HUES64 (cell line): Measurements from ENCODE around the gene TBC1D14. TPM values are rescaled to one million over a fixed set of nuclear protein-coding genes. Genes with fewer than 3 reads are reported as not detected.
A peak's percentile ranks its signal among the peaks of the same experiment; 100 is the strongest.

Source experiments
- H3K27ac ChIP-seq: 2 replicates; pipeline ENCODE4 v1.7.0; 2013; ENCODE audit warnings: low read depth, low read length, inconsistent platforms
- H3K27me3 ChIP-seq: 2 replicates; pipeline ENCODE4 v1.6.1; 2013; ENCODE audit warnings: mild to moderate bottlenecking, low read length; ENCODE audit not compliant: insufficient read depth
- H3K36me3 ChIP-seq: 2 replicates; pipeline ENCODE4 v1.6.1; 2013; ENCODE audit warnings: mild to moderate bottlenecking, low read length; ENCODE audit not compliant: insufficient read depth
- H3K4me1 ChIP-seq: 2 replicates; pipeline ENCODE4 v1.6.1; 2013; ENCODE audit warnings: mild to moderate bottlenecking, low read length, moderate library complexity; ENCODE audit not compliant: insufficient read depth
- H3K4me3 ChIP-seq: 2 replicates; pipeline ENCODE4 v1.5.1; 2013; ENCODE audit warnings: mild to moderate bottlenecking, low read length, moderate library complexity
- H3K9ac ChIP-seq: 2 replicates; pipeline ENCODE4 v1.6.1; 2013; ENCODE audit warnings: mild to moderate bottlenecking, low read depth, low read length
- H3K9me3 ChIP-seq: 2 replicates; pipeline ENCODE4 v1.6.1; 2013; ENCODE audit warnings: low read depth, low read length; ENCODE audit not compliant: insufficient read depth
- WGBS: fragments of 150-250, 120-280 bp; methylation state at CpG from one replicate; pipeline ENCODE4 v1.1.7; 2013; ENCODE audit warnings: missing lambda C conversion rate; 5-methylcytosine and 5-hydroxymethylcytosine counted together
- polyA plus RNA-seq, 2 experiments: library from polyadenylated mRNA; stranded (reverse); fragments of 50-300 nt; gene quantifications; one replicate each; pipeline ENCODE4 v1.2.3, GENCODE V29; 2013

Gene TBC1D14
- 36.1 TPM for polyA plus RNA-seq (2013, experiment 1 of 2)
- polyA plus RNA-seq (2013, experiment 2 of 2), result 36.4 TPM

DNA sequence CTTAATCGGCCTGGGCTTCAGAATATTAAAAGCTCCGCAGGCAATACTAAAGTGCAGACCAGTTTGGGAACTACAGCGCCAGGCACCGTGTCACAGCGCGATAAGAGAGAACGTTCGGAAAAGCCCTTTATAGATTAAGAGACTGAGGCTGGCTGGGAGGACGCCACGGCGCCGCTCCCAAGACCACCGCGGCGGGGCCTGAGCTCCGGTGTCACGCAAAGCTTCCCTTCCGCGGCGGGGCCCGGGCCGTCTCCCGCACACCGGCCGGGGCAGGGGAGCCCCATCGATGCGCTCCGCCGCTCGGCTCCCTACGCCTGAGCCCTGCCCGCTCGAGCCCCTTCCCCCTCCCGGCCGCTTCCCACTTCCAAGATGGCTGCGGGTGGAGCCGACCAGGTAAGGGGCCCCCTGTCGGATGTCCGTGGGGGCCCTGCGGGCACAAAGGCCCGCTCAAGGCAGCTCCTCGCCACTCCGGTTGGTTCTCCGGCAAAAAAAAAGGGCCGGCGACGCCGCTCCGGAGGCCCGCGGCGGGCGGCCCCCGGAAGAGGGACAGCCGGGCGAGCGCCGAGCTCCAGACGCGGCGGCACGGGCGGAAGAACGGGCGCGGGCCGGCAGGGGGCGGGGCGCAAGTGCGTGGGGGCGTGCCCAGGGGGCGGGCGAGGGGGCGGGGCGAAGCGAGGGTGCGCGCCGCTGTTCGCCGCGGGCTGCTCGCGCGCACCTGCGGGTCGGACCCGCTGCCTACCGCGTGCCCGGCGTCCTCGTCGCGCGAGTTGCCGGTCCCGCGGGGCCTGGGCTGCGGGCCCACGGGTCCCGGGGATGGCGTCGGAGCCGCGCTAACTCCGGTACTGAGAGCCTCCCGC, at the start of gene TBC1D14:
Gene TBC1D14, plus strand, starts transcription at position 714 of the 857 bp plus-strand sequence. CDS start 13,564 bp downstream, outside the sequence.
- WGBS, result under 1% methylated on average over 108 of the region's 108 CpGs
- 0 out of 2 replicates have a peak, but pooled peaks cover 6% of the 10 kb centered on the region for H3K4me1 ChIP-seq
- H3K27ac ChIP-seq, result peak within 1 kb of the TSS; percentile 98
- H3K4me3 ChIP-seq, result peak within 1 kb of the TSS; percentile 95
- H3K27me3 ChIP-seq, result peaks cover 21% of the 10 kb centered on the region
- H3K9me3 ChIP-seq, result no peaks in the 10 kb centered on the region
- peak within 1 kb of the TSS; percentile 97 for H3K9ac ChIP-seq
- no peaks in the 10 kb centered on the region for H3K36me3 ChIP-seq

DNA sequence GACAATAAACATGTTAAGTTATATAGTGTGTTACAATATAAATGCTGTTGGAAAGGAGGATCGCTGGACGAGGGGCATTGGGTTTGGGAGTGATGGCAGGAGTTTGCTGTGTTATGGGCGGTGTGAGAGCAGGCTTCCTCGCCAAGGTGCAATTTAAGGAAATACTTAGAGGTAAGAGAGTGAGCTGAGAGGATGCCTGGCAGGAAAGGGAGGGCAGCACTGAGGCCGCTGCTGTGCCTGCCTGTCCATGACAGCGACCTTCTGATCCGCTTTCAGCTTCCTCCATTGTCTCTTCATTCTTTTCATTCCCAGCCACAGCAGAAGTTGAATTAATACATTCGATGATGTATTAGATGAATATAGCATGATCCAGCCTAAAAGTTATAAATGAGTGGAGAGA, 41.2 kb upstream of the TBC1D14 start:
- H3K27me3 ChIP-seq, result no peaks in the 10 kb centered on the region
- no peaks in the 10 kb centered on the region for H3K4me1 ChIP-seq
- no peak overlapping the region for H3K4me3 ChIP-seq
- 95% methylated on average over 8 of the region's 8 CpGs for WGBS
- no peak overlapping the region for H3K9ac ChIP-seq
- peaks cover 51% of the 10 kb centered on the region for H3K36me3 ChIP-seq
- no peaks in the 10 kb centered on the region for H3K9me3 ChIP-seq
- H3K27ac ChIP-seq, result no peak overlapping the region

- Histone ChIP-seq H3K4me3 (no peak overlapping the region), H3K36me3 (peaks cover 49% of the 10 kb centered on the region), H3K27me3 (no peaks in the 10 kb centered on the region), H3K27ac (no peak overlapping the region), H3K4me1 (no peaks in the 10 kb centered on the region), H3K9ac (no peak overlapping the region), H3K9me3 (no peaks in the 10 kb centered on the region)
- WGBS, result 92% methylated on average over 2 of the region's 2 CpGs
Measured at GRCh38 chr4:6869944-6870343, 39.7 kb upstream of the TBC1D14 start.

DNA sequence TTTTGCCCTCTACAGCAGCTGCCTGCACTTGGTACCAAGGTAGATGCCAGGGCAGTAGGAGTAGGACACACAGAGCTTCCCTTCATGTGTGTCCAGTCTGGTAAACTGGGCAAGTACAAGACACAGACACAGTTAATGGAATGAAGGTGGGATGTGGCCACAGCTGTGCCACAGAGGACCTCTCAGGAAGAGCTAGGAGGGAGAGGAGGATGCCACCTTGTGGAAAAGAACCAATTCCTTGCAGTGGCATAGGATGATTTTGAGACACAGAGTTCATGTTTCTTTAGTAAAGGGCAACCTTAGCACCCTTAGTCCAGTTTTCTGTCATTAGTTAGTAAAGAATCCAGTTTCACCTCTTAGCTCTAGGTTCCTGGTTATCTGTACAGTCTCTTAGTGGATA, 36.3 kb upstream of the TBC1D14 start:
- H3K4me1 ChIP-seq, result no peaks in the 10 kb centered on the region
- H3K27me3 ChIP-seq, result no peaks in the 10 kb centered on the region
- H3K9me3 ChIP-seq, result no peaks in the 10 kb centered on the region
- H3K9ac ChIP-seq, result no peak overlapping the region
- no peak overlapping the region for H3K27ac ChIP-seq
- no peak overlapping the region for H3K4me3 ChIP-seq
- H3K36me3 ChIP-seq, result peaks cover 69% of the 10 kb centered on the region

- H3K27ac ChIP-seq, result no peak overlapping the region
- H3K27me3 ChIP-seq, result no peaks in the 10 kb centered on the region
- 78% methylated on average over 3 of the region's 3 CpGs for WGBS
- no peaks in the 10 kb centered on the region for H3K9me3 ChIP-seq
- peaks cover 70% of the 10 kb centered on the region for H3K36me3 ChIP-seq
- no peak overlapping the region for H3K9ac ChIP-seq
- no peaks in the 10 kb centered on the region for H3K4me1 ChIP-seq
- no peak overlapping the region for H3K4me3 ChIP-seq
Measured at GRCh38 chr4:6873792-6874461, 35.7 kb upstream of the TBC1D14 start.

DNA sequence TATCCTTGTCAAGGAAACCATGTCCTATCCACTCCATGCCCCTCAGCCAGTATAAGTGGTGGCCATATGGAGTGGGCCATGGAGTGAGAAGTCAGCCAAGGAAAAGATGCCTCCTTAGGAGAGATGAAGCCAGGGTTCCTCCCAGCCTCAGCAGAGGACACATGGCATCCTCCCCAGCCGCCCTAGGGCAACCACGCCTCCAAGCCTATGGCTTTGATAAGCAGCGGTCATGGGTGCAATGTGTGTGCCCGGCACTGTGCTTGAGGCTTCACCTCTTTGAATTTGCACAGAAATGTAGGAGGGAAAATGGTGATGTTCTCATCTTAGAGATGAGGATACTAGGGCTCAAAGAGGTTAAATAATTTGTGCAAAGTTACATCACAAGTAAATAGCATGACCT, 34.6 kb upstream of the TBC1D14 start:
- 96% methylated on average over 4 of the region's 4 CpGs for WGBS
- H3K36me3 ChIP-seq, result peaks cover 74% of the 10 kb centered on the region
- H3K4me3 ChIP-seq, result no peak overlapping the region
- no peaks in the 10 kb centered on the region for H3K4me1 ChIP-seq
- no peak overlapping the region for H3K9ac ChIP-seq
- no peaks in the 10 kb centered on the region for H3K9me3 ChIP-seq
- no peak overlapping the region for H3K27ac ChIP-seq
- H3K27me3 ChIP-seq, result no peaks in the 10 kb centered on the region

DNA sequence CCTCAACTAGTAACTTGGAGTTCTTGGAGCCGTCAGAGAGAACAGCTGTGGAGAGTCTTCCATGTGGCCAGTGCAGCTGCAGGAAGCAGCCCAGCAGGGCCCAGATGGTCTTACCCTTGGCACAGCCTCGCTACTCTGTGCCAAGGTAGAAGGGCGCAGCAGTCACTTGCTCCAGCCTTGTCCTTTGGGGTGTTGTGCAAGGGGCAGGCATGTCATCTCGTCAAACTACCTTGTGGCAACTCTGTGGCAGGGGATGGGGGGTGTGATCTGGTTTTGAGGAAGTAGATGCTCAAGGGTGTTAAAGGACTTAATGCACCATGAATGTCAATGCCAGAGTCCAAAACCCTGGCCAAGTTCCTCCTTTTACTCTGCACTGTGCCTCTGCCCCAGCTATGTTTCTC, 34.2 kb upstream of the TBC1D14 start:
- no peak overlapping the region for H3K9ac ChIP-seq
- no peak overlapping the region for H3K4me3 ChIP-seq
- 95% methylated on average over 4 of the region's 4 CpGs for WGBS
- H3K36me3 ChIP-seq, result peaks cover 77% of the 10 kb centered on the region
- H3K27ac ChIP-seq, result no peak overlapping the region
- no peaks in the 10 kb centered on the region for H3K27me3 ChIP-seq
- H3K4me1 ChIP-seq, result no peaks in the 10 kb centered on the region
- H3K9me3 ChIP-seq, result no peaks in the 10 kb centered on the region

- Histone ChIP-seq H3K4me1 (no peaks in the 10 kb centered on the region), H3K9me3 (no peaks in the 10 kb centered on the region), H3K4me3 (no peak overlapping the region), H3K27ac (no peak overlapping the region), H3K27me3 (no peaks in the 10 kb centered on the region), H3K36me3 (peaks cover 82% of the 10 kb centered on the region), H3K9ac (no peak overlapping the region)
- WGBS, result 88% methylated on average over 4 of the region's 5 CpGs
Measured at GRCh38 chr4:6876440-6876839, 33.2 kb upstream of the TBC1D14 start.

DNA sequence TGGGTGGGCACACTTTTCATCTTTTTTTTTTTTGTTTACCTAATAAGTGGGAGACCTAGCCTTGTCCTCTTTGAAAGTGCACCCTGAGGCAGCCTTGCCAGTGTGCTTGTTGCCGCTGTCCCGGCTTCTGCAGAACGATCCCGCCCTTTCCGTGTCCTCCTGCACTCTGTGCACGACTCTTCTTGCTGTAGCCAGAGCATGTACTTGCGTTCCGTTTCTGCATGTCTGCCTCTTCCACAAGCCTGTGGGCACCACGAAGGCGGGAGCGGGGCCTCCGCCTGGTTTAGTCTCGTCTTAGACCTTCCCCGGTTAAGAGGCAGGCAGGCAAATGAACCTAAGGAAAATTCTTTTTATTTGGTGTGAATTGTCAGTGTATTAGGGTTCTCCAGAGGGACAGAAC, 32.6 kb upstream of the TBC1D14 start:
- H3K27ac ChIP-seq, result no peak overlapping the region

GRCh38 chr4:6878451-6879059, 31.1 kb upstream of the TBC1D14 start:
- H3K4me3 ChIP-seq, result no peak overlapping the region
- H3K4me1 ChIP-seq, result no peaks in the 10 kb centered on the region
- H3K27ac ChIP-seq, result no peak overlapping the region
- H3K9me3 ChIP-seq, result no peaks in the 10 kb centered on the region
- H3K36me3 ChIP-seq, result peaks cover 87% of the 10 kb centered on the region
- WGBS, result 80% methylated on average over 11 of the region's 11 CpGs
- H3K9ac ChIP-seq, result no peak overlapping the region
- H3K27me3 ChIP-seq, result no peaks in the 10 kb centered on the region

More for the DNA sequence above, 32.6 kb upstream of the TBC1D14 start:
- Histone ChIP-seq H3K36me3 (peaks cover 83% of the 10 kb centered on the region), H3K27me3 (no peaks in the 10 kb centered on the region), H3K9ac (no peak overlapping the region), H3K9me3 (no peaks in the 10 kb centered on the region), H3K4me3 (no peak overlapping the region), H3K4me1 (no peaks in the 10 kb centered on the region)
- 89% methylated on average over 14 of the region's 14 CpGs for WGBS

DNA sequence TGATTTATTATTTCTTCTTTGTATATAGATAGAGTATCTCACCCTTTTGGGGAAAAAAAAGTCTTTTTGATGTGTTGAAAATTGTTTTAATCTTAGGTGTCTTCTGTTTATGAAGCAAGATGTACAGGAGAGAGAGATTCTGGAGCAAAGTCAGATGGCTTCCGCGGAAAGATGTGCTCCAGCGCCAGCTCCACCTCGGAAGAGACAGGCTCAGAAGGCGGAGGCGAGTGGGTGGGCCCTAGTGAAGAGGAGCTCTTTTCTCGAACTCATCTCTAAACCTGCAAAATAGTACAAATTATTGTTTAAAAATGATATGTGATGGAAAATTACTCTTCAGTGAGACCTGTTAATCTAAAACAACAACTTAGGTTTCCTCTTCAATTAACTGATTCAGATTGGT, 28.9 kb upstream of the TBC1D14 start:
- no peak overlapping the region for H3K27ac ChIP-seq
- no peaks in the 10 kb centered on the region; the same call in 1 of the 2 replicates for H3K4me1 ChIP-seq
- H3K36me3 ChIP-seq, result peaks cover 74% of the 10 kb centered on the region
- no peak overlapping the region for H3K9ac ChIP-seq
- no peak overlapping the region for H3K4me3 ChIP-seq
- no peaks in the 10 kb centered on the region for H3K27me3 ChIP-seq
- 97% methylated on average over 6 of the region's 7 CpGs for WGBS
- H3K9me3 ChIP-seq, result no peaks in the 10 kb centered on the region
